ENCODE measurements around the gene KNTC1. TPM values are rescaled to one million over a fixed set of nuclear protein-coding genes. Genes with fewer than 3 reads are reported as not detected.

KNTC1 gene
- total RNA-seq, 1 donor from 2014 or later, result 18.7 TPM

GRCh38 chr12:122593910-122594309 is 66.9 kb downstream of the KNTC1 start:
- TF ChIP-seq POLR2A (IDR thresholded peaks at IDR 0.05), result no peak
- TF ChIP-seq, protein P1, sequence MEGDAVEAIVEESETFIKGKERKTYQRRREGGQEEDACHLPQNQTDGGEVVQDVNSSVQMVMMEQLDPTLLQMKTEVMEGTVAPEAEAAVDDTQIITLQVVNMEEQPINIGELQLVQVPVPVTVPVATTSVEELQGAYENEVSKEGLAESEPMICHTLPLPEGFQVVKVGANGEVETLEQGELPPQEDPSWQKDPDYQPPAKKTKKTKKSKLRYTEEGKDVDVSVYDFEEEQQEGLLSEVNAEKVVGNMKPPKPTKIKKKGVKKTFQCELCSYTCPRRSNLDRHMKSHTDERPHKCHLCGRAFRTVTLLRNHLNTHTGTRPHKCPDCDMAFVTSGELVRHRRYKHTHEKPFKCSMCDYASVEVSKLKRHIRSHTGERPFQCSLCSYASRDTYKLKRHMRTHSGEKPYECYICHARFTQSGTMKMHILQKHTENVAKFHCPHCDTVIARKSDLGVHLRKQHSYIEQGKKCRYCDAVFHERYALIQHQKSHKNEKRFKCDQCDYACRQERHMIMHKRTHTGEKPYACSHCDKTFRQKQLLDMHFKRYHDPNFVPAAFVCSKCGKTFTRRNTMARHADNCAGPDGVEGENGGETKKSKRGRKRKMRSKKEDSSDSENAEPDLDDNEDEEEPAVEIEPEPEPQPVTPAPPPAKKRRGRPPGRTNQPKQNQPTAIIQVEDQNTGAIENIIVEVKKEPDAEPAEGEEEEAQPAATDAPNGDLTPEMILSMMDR (IDR thresholded peaks at IDR 0.05), result no peak
- no peak for TF ChIP-seq POLR2AphosphoS5 (IDR thresholded peaks at IDR 0.05; ENCODE audit: insufficient read depth in 1 of 2, low read depth in 1 of 2)
- Histone ChIP-seq H3K27me3 (no peaks in the 10 kb centered on the region), H3K9me3 (no peaks in the 10 kb centered on the region), H3K36me3 (peaks cover 0 to 11% of the 10 kb centered on the region in 2 donors), H3K27ac (no peak overlapping the region), H3K4me1 (no peaks in the 10 kb centered on the region), H3K4me3 (no peak overlapping the region)
- no peak for DNase-seq (ENCODE audit: extremely low spot score in 2 of 2)
- intact Hi-C loops (cut with DNase I), result no loop called here

GRCh38 chr12:122596838-122597237 is 69.8 kb downstream of the KNTC1 start:
- H3K9me3 ChIP-seq, result no peaks in the 10 kb centered on the region
- H3K36me3 ChIP-seq, result peaks cover 0 to 4% of the 10 kb centered on the region in 2 donors
- H3K27ac ChIP-seq, result no peak overlapping the region
- TF ChIP-seq, protein P1 (IDR thresholded peaks at IDR 0.05), result no peak
- no peak for TF ChIP-seq POLR2A (IDR thresholded peaks at IDR 0.05)
- H3K4me1 ChIP-seq, result no peaks in the 10 kb centered on the region
- DNase-seq (ENCODE audit: extremely low spot score in 2 of 2), result no peak
- intact Hi-C loops (cut with DNase I), result no loop called here
- H3K27me3 ChIP-seq, result no peaks in the 10 kb centered on the region
- H3K4me3 ChIP-seq, result no peak overlapping the region

DNA sequence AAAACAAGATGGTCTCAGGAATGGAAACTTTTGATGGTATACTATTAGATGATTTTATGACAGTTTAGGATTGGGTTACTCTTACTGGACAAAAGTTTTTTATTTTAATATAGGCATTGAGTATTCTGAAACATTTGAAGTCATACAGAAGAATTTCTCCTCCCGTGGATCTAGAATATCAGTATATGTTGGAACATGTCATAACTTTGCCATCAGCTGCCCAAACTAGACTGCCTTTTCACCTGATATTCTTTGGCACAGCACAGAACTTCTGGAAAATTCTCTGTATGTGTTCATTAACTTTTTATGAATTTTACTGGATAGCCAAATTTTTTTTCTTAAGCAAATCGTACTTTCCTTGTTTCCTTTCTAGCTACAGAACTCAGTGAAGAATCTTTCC is 75.4 kb downstream of the KNTC1 start:
- DNase-seq (ENCODE audit: extremely low spot score in 2 of 2), result no peak
- intact Hi-C loops (cut with DNase I), result no loop called here
- Histone ChIP-seq H3K36me3 (no peaks in the 10 kb centered on the region), H3K27me3 (no peaks in the 10 kb centered on the region), H3K9me3 (no peaks in the 10 kb centered on the region), H3K27ac (no peak overlapping the region), H3K4me1 (no peaks in the 10 kb centered on the region), H3K4me3 (no peak overlapping the region)
- TF ChIP-seq, protein P1 (IDR thresholded peaks at IDR 0.05), result no peak
- TF ChIP-seq POLR2A (IDR thresholded peaks at IDR 0.05), result no peak
- no peak for TF ChIP-seq POLR2AphosphoS5 (IDR thresholded peaks at IDR 0.05; ENCODE audit: insufficient read depth in 1 of 2, low read depth in 1 of 2)

DNA sequence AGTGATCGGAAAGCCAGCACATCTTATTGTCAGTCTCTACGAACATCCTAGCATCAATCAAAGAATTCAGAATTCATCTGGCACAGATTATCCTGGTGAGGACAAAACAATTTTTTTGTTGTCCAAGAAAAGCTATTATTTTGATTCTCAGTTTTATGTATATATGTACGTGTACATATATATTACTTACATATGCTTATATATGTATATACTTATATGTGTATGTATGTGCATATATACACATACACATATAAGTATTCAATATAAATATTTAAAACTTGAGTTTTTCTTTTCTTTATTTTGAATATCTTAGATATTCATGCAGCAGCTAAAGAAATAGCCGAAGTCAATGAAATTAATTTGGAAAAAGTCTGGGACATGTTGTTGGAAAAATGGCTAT is 77.9 kb downstream of the KNTC1 start:
- TF ChIP-seq, protein P1 (IDR thresholded peaks at IDR 0.05), result no peak
- TF ChIP-seq POLR2A (IDR thresholded peaks at IDR 0.05) (no peak), POLR2AphosphoS5 (IDR thresholded peaks at IDR 0.05; ENCODE audit: insufficient read depth in 1 of 2, low read depth in 1 of 2) (no peak)
- no peaks in the 10 kb centered on the region for H3K36me3 ChIP-seq
- H3K27me3 ChIP-seq, result no peaks in the 10 kb centered on the region
- DNase-seq (ENCODE audit: extremely low spot score in 2 of 2), result no peak
- intact Hi-C loops (cut with DNase I), result no loop called here
- no peaks in the 10 kb centered on the region for H3K4me1 ChIP-seq
- H3K27ac ChIP-seq, result no peak overlapping the region
- H3K4me3 ChIP-seq, result no peak overlapping the region
- no peaks in the 10 kb centered on the region for H3K9me3 ChIP-seq

DNA sequence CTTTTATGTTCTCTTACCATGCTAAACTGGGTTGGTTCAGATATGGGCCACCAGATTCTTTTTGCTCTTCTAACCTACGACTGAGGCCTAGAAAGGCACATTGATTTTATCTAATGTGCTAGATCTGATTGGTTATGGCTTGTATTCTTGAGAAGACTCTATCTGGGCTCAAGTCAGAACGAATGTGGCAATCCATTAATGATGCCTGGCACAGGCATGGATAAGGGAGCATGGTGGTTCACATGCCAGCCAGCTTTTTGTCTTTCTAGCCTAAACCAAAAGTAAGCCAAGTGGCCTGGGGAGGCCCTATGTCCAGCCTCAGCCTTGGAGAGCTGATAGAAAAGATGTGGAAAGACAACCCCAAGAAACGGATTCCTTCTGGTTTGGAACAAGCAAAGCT is 82.7 kb downstream of the KNTC1 start:
- Histone ChIP-seq H3K36me3 (no peaks in the 10 kb centered on the region), H3K4me1 (peaks cover 15% of the 10 kb centered on the region), H3K9me3 (no peaks in the 10 kb centered on the region), H3K27ac (peak overlapping the region; percentile 44), H3K27me3 (no peaks in the 10 kb centered on the region), H3K4me3 (no peak overlapping the region)
- intact Hi-C loops (cut with DNase I), result no loop called here
- DNase-seq (ENCODE audit: extremely low spot score in 2 of 2), result no peak
- TF ChIP-seq, protein P1 (IDR thresholded peaks at IDR 0.05), result no peak
- TF ChIP-seq POLR2AphosphoS5 (IDR thresholded peaks at IDR 0.05; ENCODE audit: insufficient read depth in 1 of 2, low read depth in 1 of 2) (no peak), POLR2A (IDR thresholded peaks at IDR 0.05) (no peak)
